Measurements from ENCODE around the gene SPRYD4. TPM values are rescaled to one million over a fixed set of nuclear protein-coding genes. Genes with fewer than 3 reads are reported as not detected.

SPRYD4 gene
- polyA plus RNA-seq, 1 donor (not counting 4 experiments of a cell fraction or from before 2014, with no cell fraction given) = 3.1 TPM

DNA sequence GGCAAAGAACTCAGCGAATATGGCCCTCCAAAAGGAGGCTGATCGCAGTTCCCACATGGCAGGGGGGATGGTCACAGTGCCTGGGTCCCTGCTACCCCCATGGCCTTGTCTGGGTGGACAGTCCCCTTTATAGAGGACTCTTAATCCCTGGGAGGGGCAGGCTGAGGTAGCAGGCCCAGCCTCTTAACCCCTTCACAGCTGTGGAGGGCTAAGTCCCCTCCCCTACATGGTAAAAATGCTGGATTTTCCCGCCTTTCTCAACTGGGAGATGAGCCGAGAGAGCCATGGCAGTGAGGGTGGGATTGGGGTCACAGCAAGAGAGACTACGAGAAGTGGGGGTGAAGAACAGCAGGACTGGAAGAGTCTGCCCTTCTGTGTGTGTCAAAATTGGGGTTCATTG lies 13.8 kb upstream of the SPRYD4 start, which contains the start of gene MIP:
Gene MIP, minus strand, starts transcription at position 101 of the 400 bp plus-strand sequence. Its CDS starts 44 bp downstream, at position 57.
- no peaks in the 10 kb centered on the region for H3K9me3 ChIP-seq (ENCODE audit: control insufficient read depth, low read depth, low read length)
- no peaks in the 10 kb centered on the region for H3K36me3 ChIP-seq (ENCODE audit: control insufficient read depth in 2 of 2, extremely low read depth in 1 of 2, insufficient read depth in 2 of 2, low read length in 2 of 2)
- H4K20me1 ChIP-seq (ENCODE audit: control insufficient read depth, extremely low read depth, insufficient read depth, low read length) = no peaks in the 10 kb centered on the region
- no peak within 1 kb of the TSS for H3K9ac ChIP-seq (ENCODE audit: control insufficient read depth, extremely low read depth, insufficient read depth, low read length)
- DNase-seq (ENCODE audit: low read depth, low spot score) = no peak
- H3K27ac ChIP-seq (ENCODE audit: control insufficient read depth, insufficient read depth, low read length) = no peak within 1 kb of the TSS
- H3K4me2 ChIP-seq (ENCODE audit: control insufficient read depth, extremely low read depth, insufficient read depth, low read depth, low read length) = no peak within 1 kb of the TSS
- H3K27me3 ChIP-seq (ENCODE audit: control insufficient read depth, extremely low read depth, insufficient read depth, low read length) = peaks cover 3% of the 10 kb centered on the region
- dilution Hi-C loops (cut with MboI; ENCODE audit: extremely low pct_ligation_motif_present, low sequenced_read_pairs) = no loop called here
- no peak for FAIRE-seq
- no peaks in the 10 kb centered on the region for H3K9me1 ChIP-seq (ENCODE audit: control insufficient read depth, extremely low read depth, insufficient read depth, low read length)
- no peaks in the 10 kb centered on the region for H3K79me2 ChIP-seq (ENCODE audit: control insufficient read depth, insufficient read depth, low read length)
- TF ChIP-seq, protein P1, sequence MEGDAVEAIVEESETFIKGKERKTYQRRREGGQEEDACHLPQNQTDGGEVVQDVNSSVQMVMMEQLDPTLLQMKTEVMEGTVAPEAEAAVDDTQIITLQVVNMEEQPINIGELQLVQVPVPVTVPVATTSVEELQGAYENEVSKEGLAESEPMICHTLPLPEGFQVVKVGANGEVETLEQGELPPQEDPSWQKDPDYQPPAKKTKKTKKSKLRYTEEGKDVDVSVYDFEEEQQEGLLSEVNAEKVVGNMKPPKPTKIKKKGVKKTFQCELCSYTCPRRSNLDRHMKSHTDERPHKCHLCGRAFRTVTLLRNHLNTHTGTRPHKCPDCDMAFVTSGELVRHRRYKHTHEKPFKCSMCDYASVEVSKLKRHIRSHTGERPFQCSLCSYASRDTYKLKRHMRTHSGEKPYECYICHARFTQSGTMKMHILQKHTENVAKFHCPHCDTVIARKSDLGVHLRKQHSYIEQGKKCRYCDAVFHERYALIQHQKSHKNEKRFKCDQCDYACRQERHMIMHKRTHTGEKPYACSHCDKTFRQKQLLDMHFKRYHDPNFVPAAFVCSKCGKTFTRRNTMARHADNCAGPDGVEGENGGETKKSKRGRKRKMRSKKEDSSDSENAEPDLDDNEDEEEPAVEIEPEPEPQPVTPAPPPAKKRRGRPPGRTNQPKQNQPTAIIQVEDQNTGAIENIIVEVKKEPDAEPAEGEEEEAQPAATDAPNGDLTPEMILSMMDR (optimal IDR thresholded peaks at IDR 0.05 in 1 of 3, IDR thresholded peaks at IDR 0.05 in 1 of 3, conservative IDR thresholded peaks at IDR 0.05 in 1 of 3; ENCODE audit: extremely low read depth in 1 of 3, insufficient read depth in 2 of 3, low read length in 3 of 3) = no peak
- TF ChIP-seq EZH2 (IDR thresholded peaks at IDR 0.05; ENCODE audit: low read length) = no peak
- H2AFZ ChIP-seq (ENCODE audit: control insufficient read depth, low read length) = no peak within 1 kb of the TSS
- H3K4me3 ChIP-seq (ENCODE audit: control insufficient read depth in 2 of 3, extremely low read depth in 1 of 3, insufficient read depth in 2 of 3, low read depth in 1 of 3, low read length in 3 of 3) = no peak within 1 kb of the TSS
- peaks cover 2% of the 10 kb centered on the region for H3K4me1 ChIP-seq (ENCODE audit: control insufficient read depth, extremely low read depth, insufficient read depth, low read length)

DNA sequence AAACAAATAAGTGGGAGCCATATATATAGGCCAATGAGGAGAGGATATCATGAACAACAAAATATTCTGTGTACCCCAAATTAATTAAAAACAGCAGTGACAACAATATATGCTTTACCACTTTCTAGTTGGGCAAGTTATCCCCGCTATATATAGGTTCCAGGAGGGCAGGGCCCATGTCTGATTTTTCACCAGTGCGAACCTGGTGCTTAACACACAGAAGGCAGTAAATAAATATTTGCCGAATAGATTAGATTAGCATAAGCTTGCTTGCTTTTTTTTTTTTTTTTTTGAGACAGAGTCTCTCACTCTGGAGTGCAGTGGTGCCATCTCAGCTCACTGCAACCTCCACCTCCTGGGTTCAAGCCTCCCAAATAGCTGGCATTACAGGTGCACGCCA lies 10.6 kb upstream of the SPRYD4 start:
- Histone ChIP-seq H3K9ac (ENCODE audit: control insufficient read depth, extremely low read depth, insufficient read depth, low read length) (no peak overlapping the region), H3K4me1 (ENCODE audit: control insufficient read depth, extremely low read depth, insufficient read depth, low read length) (no peaks in the 10 kb centered on the region), H3K9me1 (ENCODE audit: control insufficient read depth, extremely low read depth, insufficient read depth, low read length) (no peaks in the 10 kb centered on the region), H3K27me3 (ENCODE audit: control insufficient read depth, extremely low read depth, insufficient read depth, low read length) (peaks cover 3% of the 10 kb centered on the region), H3K36me3 (ENCODE audit: control insufficient read depth in 2 of 2, extremely low read depth in 1 of 2, insufficient read depth in 2 of 2, low read length in 2 of 2) (no peaks in the 10 kb centered on the region), H3K4me3 (ENCODE audit: control insufficient read depth in 2 of 3, extremely low read depth in 1 of 3, insufficient read depth in 2 of 3, low read depth in 1 of 3, low read length in 3 of 3) (no peak overlapping the region), H3K4me2 (ENCODE audit: control insufficient read depth, extremely low read depth, insufficient read depth, low read depth, low read length) (no peak overlapping the region), H2AFZ (ENCODE audit: control insufficient read depth, low read length) (no peak overlapping the region), H3K9me3 (ENCODE audit: control insufficient read depth, low read depth, low read length) (no peaks in the 10 kb centered on the region), H3K27ac (ENCODE audit: control insufficient read depth, insufficient read depth, low read length) (no peak overlapping the region), H3K79me2 (ENCODE audit: control insufficient read depth, insufficient read depth, low read length) (no peaks in the 10 kb centered on the region), H4K20me1 (ENCODE audit: control insufficient read depth, extremely low read depth, insufficient read depth, low read length) (no peaks in the 10 kb centered on the region)
- TF ChIP-seq, protein P1 (optimal IDR thresholded peaks at IDR 0.05 in 1 of 3, IDR thresholded peaks at IDR 0.05 in 1 of 3, conservative IDR thresholded peaks at IDR 0.05 in 1 of 3; ENCODE audit: extremely low read depth in 1 of 3, insufficient read depth in 2 of 3, low read length in 3 of 3) = no peak
- TF ChIP-seq EZH2 (IDR thresholded peaks at IDR 0.05; ENCODE audit: low read length) = no peak
- dilution Hi-C loops (cut with MboI; ENCODE audit: extremely low pct_ligation_motif_present, low sequenced_read_pairs) = no loop called here
- DNase-seq (ENCODE audit: low read depth, low spot score) (no peak), FAIRE-seq (no peak)

Measured in keratinocyte (primary cell).